Small intestine (tissue), 7 donors: ENCODE results near the gene UBA1. TPM values are rescaled to one million over a fixed set of nuclear protein-coding genes. Genes with fewer than 3 reads are reported as not detected.

Experiments
- DNase-seq, 2 donors: peaks; one replicate each; pipeline versions ENCODE4 v3.0.0 to v3.0.0-alpha.2; 2013
- FAIRE-seq: peaks from 2 replicates; lab custom pipeline; 2012; peaks lifted over from hg19 to GRCh38; lab: Jason Lieb, UNC
- H3K27ac ChIP-seq, 3 donors: one replicate each; pipeline ENCODE4 v1.5.1; 2013; ENCODE audit warnings: low read length in 2 of 3, mild to moderate bottlenecking in 2 of 3, control low read depth in 1 of 3, inconsistent platforms in 1 of 3, low read depth in 1 of 3, moderate library complexity in 1 of 3
- H3K27me3 ChIP-seq, 3 donors: one replicate each; pipeline ENCODE4 v1.6.1; 2013; ENCODE audit warnings: low read length in 3 of 3, inconsistent platforms in 1 of 3; ENCODE audit not compliant: control insufficient read depth in 3 of 3, insufficient read depth in 3 of 3
- H3K36me3 ChIP-seq, 3 donors: one replicate each; pipeline ENCODE4 v1.6.1; 2013; ENCODE audit warnings: low read length in 3 of 3, inconsistent platforms in 1 of 3, low read depth in 1 of 3, mild to moderate bottlenecking in 1 of 3, moderate library complexity in 1 of 3; ENCODE audit not compliant: control insufficient read depth in 3 of 3, insufficient read depth in 2 of 3
- H3K4me1 ChIP-seq, 3 donors: one replicate each; pipeline ENCODE4 v1.6.1; 2013; ENCODE audit warnings: low read length in 2 of 3, inconsistent platforms in 1 of 3, low read depth in 1 of 3, mild to moderate bottlenecking in 1 of 3, moderate library complexity in 1 of 3; ENCODE audit not compliant: control insufficient read depth in 3 of 3, insufficient read depth in 2 of 3
- H3K4me3 ChIP-seq, 3 donors: one replicate each; pipeline ENCODE4 v1.5.1; 2013; ENCODE audit warnings: low read length in 3 of 3, control low read depth in 1 of 3, inconsistent platforms in 1 of 3, low read depth in 1 of 3, mild to moderate bottlenecking in 1 of 3, moderate library complexity in 1 of 3
- H3K9me3 ChIP-seq, 2 donors: one replicate each; pipeline ENCODE4 v1.6.1; 2013; ENCODE audit warnings: low read depth in 1 of 2, low read length in 1 of 2; ENCODE audit not compliant: control insufficient read depth in 2 of 2, insufficient read depth in 1 of 2
- WGBS, 3 donors: extraction: QIAGEN DNeasy Blood & Tissue Kit; methylation state at CpG; one replicate each; pipeline ENCODE4 v1.1.7; 2013; 5-methylcytosine and 5-hydroxymethylcytosine counted together
- polyA plus RNA-seq, 4 donors: library from polyadenylated mRNA; stranded (reverse) in 3 of 4; unstranded in 1 of 4; fragments of 200-250 nt in 3 of 4; fragments of 120-200 nt in 1 of 4; gene quantifications; one replicate each; pipeline versions ENCODE4 v1.2.1 to v1.2.3, GENCODE V29; 2013
- donor health status: healthy with polysubstance abuse.
- donor health status: control.
- donor health status: control.
- donor health status: Bipolar disorder and iron deficiency.
- donor health status: healthy.

UBA1 gene
- polyA plus RNA-seq, 4 donors = 90.5 to 148 (median 98.3) TPM

- 70 to 80% (median 71%) methylated on average over 2 of the region's 2 CpGs for WGBS, 3 donors
- H3K27ac ChIP-seq = no peak overlapping the region
- FAIRE-seq (no peak), DNase-seq (no peak)
- H3K9me3 ChIP-seq = no peaks in the 10 kb centered on the region
- H3K27me3 ChIP-seq = no peaks in the 10 kb centered on the region
- peaks cover 0 to 5% (median 0%) of the 10 kb centered on the region in 3 donors for H3K4me1 ChIP-seq
- peaks cover 2 to 29% (median 3%) of the 10 kb centered on the region in 3 donors for H3K36me3 ChIP-seq
- no peak overlapping the region for H3K4me3 ChIP-seq
These were observed 37.5 kb downstream of the UBA1 start for GRCh38 chrX:47231167-47231566.

- H3K4me1 ChIP-seq = peaks cover 0 to 5% (median 0%) of the 10 kb centered on the region in 3 donors
- DNase-seq (no peak), FAIRE-seq (no peak)
- no peaks in the 10 kb centered on the region for H3K9me3 ChIP-seq
- no peaks in the 10 kb centered on the region for H3K27me3 ChIP-seq
- 55 to 68% (median 63%) methylated on average over 8 of the region's 8 CpGs for whole genome bisulfite sequencing, 3 donors
- H3K27ac ChIP-seq = peak overlapping the region; percentile 90 to 100 (median 97)
- H3K36me3 ChIP-seq = peaks cover 0 to 17% (median 3%) of the 10 kb centered on the region in 3 donors
- peak overlapping the region; percentile 55 to 91 (median 57) for H3K4me3 ChIP-seq
These were observed 38.7 kb downstream of the UBA1 start for GRCh38 chrX:47232197-47232802.

GRCh38 chrX:47232803-47233332 is 39.2 kb downstream of the UBA1 start, which contains the start of gene USP11:
Gene USP11 (plus strand): TSS chrX:47233009. CDS start chrX:47233044, 35 bp downstream.
- Histone ChIP-seq H3K4me3 (peak within 1 kb of the TSS; percentile 55 to 91 (median 57)), H3K4me1 (peaks cover 0 to 5% (median 0%) of the 10 kb centered on the region in 3 donors), H3K27me3 (no peaks in the 10 kb centered on the region), H3K36me3 (peaks cover 0 to 16% (median 3%) of the 10 kb centered on the region in 3 donors), H3K27ac (peak within 1 kb of the TSS; percentile 90 to 100 (median 97)), H3K9me3 (no peaks in the 10 kb centered on the region)
- WGBS, 3 donors = 1 to 24% (median 5%) methylated on average over 26 to 46 of the region's 46 CpGs
- DNase-seq (peak; percentile 9 to 64), FAIRE-seq (no peak)

- Histone ChIP-seq H3K4me1 (peaks cover 0 to 5% (median 0%) of the 10 kb centered on the region in 3 donors), H3K36me3 (peaks cover 0 to 14% (median 2%) of the 10 kb centered on the region in 3 donors), H3K27ac (peak overlapping the region; percentile 90 to 100 (median 97)), H3K9me3 (no peaks in the 10 kb centered on the region), H3K27me3 (no peaks in the 10 kb centered on the region), H3K4me3 (peak overlapping the region; percentile 29 to 91 (median 55))
- WGBS, 3 donors = 0 to 23% (median 3%) methylated on average over 32 to 51 of the region's 51 CpGs
- peak; percentile 92 to 95 for DNase-seq
- no peak for FAIRE-seq
These were observed 39.9 kb downstream of the UBA1 start for GRCh38 chrX:47233333-47234113.

GRCh38 chrX:47234583-47234982 is 41.0 kb downstream of the UBA1 start:
- no peak overlapping the region for H3K4me3 ChIP-seq

GRCh38 chrX:47235691-47236103 is 42.1 kb downstream of the UBA1 start:
- FAIRE-seq = no peak

More at GRCh38 chrX:47234583-47234982, 41.0 kb downstream of the UBA1 start:
- WGBS, 3 donors = 44 to 68% (median 66%) methylated on average over 3 of the region's 3 CpGs
- Histone ChIP-seq H3K36me3 (peaks cover 0 to 8% (median 0%) of the 10 kb centered on the region in 3 donors), H3K27ac (peak overlapping the region in 1 of 3 donors; percentile 15), H3K27me3 (no peaks in the 10 kb centered on the region), H3K9me3 (no peaks in the 10 kb centered on the region), H3K4me1 (peaks cover 0 to 5% (median 0%) of the 10 kb centered on the region in 3 donors)
- DNase-seq (no peak), FAIRE-seq (no peak)

GRCh38 chrX:47239199-47239598 is 45.6 kb downstream of the UBA1 start:
- no peaks in the 10 kb centered on the region for H3K9me3 ChIP-seq
- H3K36me3 ChIP-seq = peaks cover 2 to 44% (median 2%) of the 10 kb centered on the region in 3 donors
- H3K4me1 ChIP-seq = no peaks in the 10 kb centered on the region
- WGBS, 3 donors = 84 to 92% (median 90%) methylated on average over 7 to 8 of the region's 8 CpGs
- no peaks in the 10 kb centered on the region for H3K27me3 ChIP-seq
- FAIRE-seq = no peak
- H3K4me3 ChIP-seq = no peak overlapping the region
- no peak overlapping the region for H3K27ac ChIP-seq
- no peak for DNase-seq

More at GRCh38 chrX:47235691-47236103, 42.1 kb downstream of the UBA1 start:
- no peak for DNase-seq
- no peaks in the 10 kb centered on the region for H3K27me3 ChIP-seq
- H3K4me1 ChIP-seq = peaks cover 0 to 5% (median 0%) of the 10 kb centered on the region in 3 donors
- H3K27ac ChIP-seq = peak overlapping the region in 1 of 3 donors; percentile 67
- 71 to 89% (median 84%) methylated on average over 4 of the region's 4 CpGs for WGBS, 3 donors
- no peak overlapping the region for H3K4me3 ChIP-seq
- no peaks in the 10 kb centered on the region for H3K9me3 ChIP-seq
- H3K36me3 ChIP-seq = peaks cover 0 to 15% (median under 1%) of the 10 kb centered on the region in 3 donors
